GM12878 (cell line): ENCODE data around the gene ACVR1C. TPM values are rescaled to one million over a fixed set of nuclear protein-coding genes. Genes with fewer than 3 reads are reported as not detected.
A peak's percentile ranks its signal among the peaks of the same experiment; 100 is the strongest.

ENCODE experiments used
- ATAC-seq: fragments of 200-7000 bp; cut with Tn5 transposase; 3 replicates; pipeline ENCODE4 v1.9.1; 2020; ENCODE audit warnings: mild to moderate bottlenecking, moderate library complexity
- BruUV-seq: library from RNA; stranded (reverse); fragments of 400-500 nt; replicated peaks from 2 replicates; lab custom pipeline; 2021; lab: Mats Ljungman, UMichigan
- CTCF ChIA-PET: fragments of 300-600 bp; sonication (Branson Sonifier 250); formaldehyde crosslinking; extraction: SDS; loops from one replicate; lab custom pipeline; 2021; ENCODE audit warnings: inconsistent platforms; lab: Yijun Ruan, JAX
- POLR2A ChIA-PET: fragments of 350-600 bp; formaldehyde crosslinking; extraction: SDS; loops from one replicate; lab custom pipeline; 2021; ENCODE audit warnings: inconsistent platforms; lab: Charles Lee
- RAD21 ChIA-PET: fragments of 300-600 bp; sonication (Branson Sonifier 250); formaldehyde crosslinking; loops from one replicate; lab custom pipeline; 2023; ENCODE audit warnings: antibody characterized with exemption; ENCODE audit not compliant: unreplicated experiment; lab: Charles Lee
- SMC1A ChIA-PET: fragments of 300-600 bp; sonication (Branson Sonifier 250); formaldehyde crosslinking; loops from one replicate; lab custom pipeline; 2023; ENCODE audit not compliant: unreplicated experiment, uncharacterized antibody; lab: Charles Lee
- DNase-seq: peaks from one replicate; pipeline ENCODE4 v3.0.0-alpha.2; 2011; ENCODE audit warnings: low read depth, low spot score
- FAIRE-seq: peaks from 3 replicates; lab custom pipeline; 2011; peaks lifted over from hg19 to GRCh38; lab: Jason Lieb, UNC
- H2AFZ ChIP-seq: 2 replicates; pipeline ENCODE4 v1.6.0; 2011; ENCODE audit warnings: low read depth, low read length, control low read depth; ENCODE audit not compliant: control insufficient read depth
- H3K27ac ChIP-seq: 2 replicates; pipeline ENCODE4 v1.5.1; 2011; ENCODE audit warnings: control low read depth; ENCODE audit not compliant: control insufficient read depth, insufficient read depth
- H3K27me3 ChIP-seq, 2 experiments: replicated peaks in 1 of 2; 2 replicates each; pipeline versions ENCODE4 v1.6.0 to v1.6.1; 2011; ENCODE audit warnings: low read length in 1 of 2; ENCODE audit not compliant: control insufficient read depth in 2 of 2, insufficient read depth in 2 of 2
- H3K36me3 ChIP-seq, 2 experiments: 2 replicates each; pipeline ENCODE4 v1.5.1; 2011; ENCODE audit warnings: low read length in 1 of 2; ENCODE audit not compliant: control insufficient read depth in 2 of 2, insufficient read depth in 2 of 2
- H3K4me1 ChIP-seq: 2 replicates; pipeline ENCODE4 v1.6.1; 2011; ENCODE audit warnings: mild to moderate bottlenecking, low read length, moderate library complexity, mixed read lengths; ENCODE audit not compliant: control insufficient read depth, insufficient read depth
- H3K4me2 ChIP-seq: 2 replicates; pipeline ENCODE4 v1.6.0; 2011; ENCODE audit warnings: control low read depth; ENCODE audit not compliant: control insufficient read depth, insufficient read depth
- H3K4me3 ChIP-seq: fragments of 200-600 bp; sonication (generic); 2 replicates; pipeline ENCODE4 v1.5.1; 2016
- H3K79me2 ChIP-seq: 2 replicates; pipeline ENCODE4 v1.6.0; 2011; ENCODE audit warnings: low read length; ENCODE audit not compliant: control insufficient read depth, insufficient read depth
- H3K9ac ChIP-seq: 2 replicates; pipeline ENCODE4 v1.8.0; 2011; ENCODE audit warnings: low read length, control low read depth, mixed read lengths; ENCODE audit not compliant: control insufficient read depth, insufficient read depth
- H3K9me3 ChIP-seq: replicated peaks from 3 replicates; pipeline ENCODE4 v1.5.1; 2011; ENCODE audit warnings: mild to moderate bottlenecking, low read length; ENCODE audit not compliant: control insufficient read depth, insufficient read depth
- H4K20me1 ChIP-seq: 2 replicates; pipeline ENCODE4 v1.6.0; 2011; ENCODE audit not compliant: control insufficient read depth, insufficient read depth
- CHD2 ChIP-seq: IDR thresholded peaks from 2 replicates; pipeline ENCODE4 v1.6.1; 2011; ENCODE audit warnings: low read depth, low read length, improper control_type of control experiment, borderline replicate concordance
- NKRF ChIP-seq: fragments of 450-650 bp; conservative IDR thresholded peaks from 2 replicates; pipeline ENCODE4 v1.6.1; 2017; ENCODE audit warnings: mild to moderate bottlenecking, moderate library complexity
- PAX5 ChIP-seq: IDR thresholded peaks from 2 replicates; pipeline ENCODE4 v1.6.1; 2011; ENCODE audit warnings: low read depth, low read length, borderline replicate concordance
- PKNOX1 ChIP-seq: fragments of 450-650 bp; IDR thresholded peaks from 2 replicates; pipeline ENCODE4 v1.6.1; 2016; ENCODE audit warnings: mild to moderate bottlenecking
- SRF ChIP-seq, 2 experiments: IDR thresholded peaks; 2 replicates each; pipeline ENCODE4 v1.6.1; 2011; ENCODE audit warnings: low read depth in 2 of 2, low read length in 2 of 2, mild to moderate bottlenecking in 1 of 2, moderate library complexity in 1 of 2
- WGBS: methylation state at CpG from one replicate; pipeline ENCODE4 v1.1.6; 2016; ENCODE audit warnings: low lambda C conversion rate; ENCODE audit not compliant: insufficient replicate concordance, insufficient coverage; ENCODE audit errors: missing lambda C conversion rate; 5-methylcytosine and 5-hydroxymethylcytosine counted together
- in situ Hi-C: fragments of 300-500 bp; cut with MboI; formaldehyde crosslinking; loops from 9 replicates; pipeline ENCODE4 v1.14.3; 2018; ENCODE audit warnings: mixed read lengths
- intact Hi-C: fragments of 100-400 bp; cut with micrococcal nuclease; formaldehyde crosslinking; loops from one replicate; pipeline ENCODE4 v1.14.2; 2022; ENCODE audit not compliant: unreplicated experiment
- polyA plus RNA-seq, 11 experiments: library from polyadenylated mRNA; depleted of rRNA in 4 of 11; unstranded in 6 of 11; stranded (reverse) in 5 of 11; fragments of >200 nt; fragmentation: Nextera tagmentation in 4 of 11; fragmentation: Illumina TruSeq in 1 of 11; extraction: Ambion mirVana in 4 of 11; extraction: Trizol in 1 of 11; gene quantifications; 1 replicate in 1 of 11; 2 replicates in 10 of 11; pipeline versions ENCODE4 v1.2.1 to v1.2.3, GENCODE V29; 2011 to 2016; ENCODE audit warnings: inconsistent platforms in 2 of 11, missing spikeins in 2 of 11, low read depth in 1 of 11
- total RNA-seq, 4 experiments: library from RNA; depleted of rRNA in 3 of 4; stranded (reverse); fragments of >200 nt in 3 of 4; fragmentation: Illumina TruSeq in 1 of 4; extraction: Trizol in 1 of 4; gene quantifications; 2 replicates each; pipeline versions ENCODE4 v1.2.1 to v1.2.3, GENCODE V29; 2013 to 2021

The ACVR1C gene
- total and polyA plus RNA-seq, 10 of the 15 experiments (the other 5 are each of a cell fraction or from before 2014, with no cell fraction given) = not detected

GRCh38 chr2:157625296-157625695 lies 3.4 kb downstream of the ACVR1C start:
- H3K36me3 ChIP-seq = no peaks in the 10 kb centered on the region
- H3K27me3 ChIP-seq = peaks cover 9 to 16% of the 10 kb centered on the region in 2 experiments
- no peak for DNase-seq
- no peak for FAIRE-seq
- no peak overlapping the region for H3K9ac ChIP-seq
- H3K79me2 ChIP-seq = no peaks in the 10 kb centered on the region
- TF ChIP-seq PKNOX1 (0 out of 2 replicates have a peak, but pooled peaks have one; percentile 17), PAX5 (no peak)
- no TSS peak for BruUV-seq
- H3K4me3 ChIP-seq = no peak overlapping the region
- SMC1A ChIA-PET = interaction anchor here (1.2 kb wide), 1 partner anchor 94 kb away, joined by 3 read pairs; no protein-coding TSS in a partner anchor
- ATAC-seq = peak; percentile 29; the same call in 1 of the 3 replicates
- no peaks in the 10 kb centered on the region for H4K20me1 ChIP-seq
- CTCF ChIA-PET = no interaction called here
- intact Hi-C loops = no loop called here
- POLR2A ChIA-PET = no interaction called here
- no peaks in the 10 kb centered on the region for H3K4me1 ChIP-seq
- H2AFZ ChIP-seq = no peak overlapping the region
- H3K27ac ChIP-seq = no peak overlapping the region
- RAD21 ChIA-PET = no interaction called here
- H3K4me2 ChIP-seq = no peak overlapping the region
- no peaks in the 10 kb centered on the region; the same call in 2 of the 3 replicates for H3K9me3 ChIP-seq
- in situ Hi-C loops = no loop called here

GRCh38 chr2:157620956-157621355 lies 7.7 kb downstream of the ACVR1C start:
- Histone ChIP-seq H3K36me3 (no peaks in the 10 kb centered on the region), H2AFZ (no peak overlapping the region), H3K27ac (no peak overlapping the region), H3K4me3 (no peak overlapping the region), H3K4me1 (no peaks in the 10 kb centered on the region), H3K9me3 (no peaks in the 10 kb centered on the region; the same call in 2 of the 3 replicates), H3K9ac (no peak overlapping the region), H3K4me2 (no peak overlapping the region), H3K79me2 (no peaks in the 10 kb centered on the region), H4K20me1 (no peaks in the 10 kb centered on the region), H3K27me3 (no peaks in the 10 kb centered on the region)
- CTCF ChIA-PET = interaction anchor here (0.7 kb wide), 1 partner anchor 598 kb away, joined by 3 read pairs; no protein-coding TSS in a partner anchor
- SMC1A ChIA-PET = interaction anchor here (0.6 to 0.9 kb wide), 3 partner anchors 12 to 316 kb away, joined by 3 read pairs; no protein-coding TSS in a partner anchor
- 30% methylated on average over 1 of the region's 1 CpG for WGBS
- no TSS peak for BruUV-seq
- no peak for FAIRE-seq
- in situ Hi-C loops = no loop called here
- RAD21 ChIA-PET = no interaction called here
- TF ChIP-seq CHD2 (no peak), NKRF (no peak), SRF (IDR thresholded peaks at IDR 0.05; ENCODE audit: low read depth in 2 of 2, low read length in 2 of 2) (no peak)
- no peak for DNase-seq
- no peak for ATAC-seq
- POLR2A ChIA-PET = no interaction called here
- intact Hi-C loops = no loop called here
